ENCODE data around the gene ACTR1B.

The ACTR1B gene

GRCh38 chr2:97677480-97677879 is 13.6 kb upstream of the ACTR1B start:
- Histone ChIP-seq H3K36me3 (ENCODE audit: insufficient read depth, low read length) (no peaks in the 10 kb centered on the region), H3K79me2 (ENCODE audit: insufficient read depth, low read length) (no peaks in the 10 kb centered on the region), H4K20me1 (ENCODE audit: insufficient read depth, low read length) (no peaks in the 10 kb centered on the region), H3K9me3 (ENCODE audit: insufficient read depth, low read length, severe bottlenecking) (no peaks in the 10 kb centered on the region), H3K9ac (ENCODE audit: low read depth, low read length) (no peak overlapping the region), H3K4me3 (ENCODE audit: low read depth in 1 of 2, low read length in 2 of 2) (no peak overlapping the region), H3K4me1 (ENCODE audit: insufficient read depth, low read length) (no peaks in the 10 kb centered on the region), H3K27me3 (ENCODE audit: insufficient read depth, low read length, poor library complexity) (no peaks in the 10 kb centered on the region), H3K27ac (ENCODE audit: low read length) (no peak overlapping the region), H2AFZ (ENCODE audit: low read depth, low read length) (no peak overlapping the region), H3K4me2 (ENCODE audit: insufficient read depth, low read length) (no peak overlapping the region)
- ATAC-seq (ENCODE audit: insufficient read depth, low read depth): no peak
- no peak for DNase-seq
- TF ChIP-seq EZH2 (IDR thresholded peaks at IDR 0.05; ENCODE audit: borderline replicate concordance, low read depth, low read length, severe bottlenecking): no peak
- TF ChIP-seq CTCF (IDR thresholded peaks at IDR 0.05; ENCODE audit: borderline replicate concordance, extremely low read depth, low read length, poor library complexity, severe bottlenecking): no peak

GRCh38 chr2:97676620-97677019 is 12.8 kb upstream of the ACTR1B start:
- Histone ChIP-seq H3K27ac (ENCODE audit: low read length) (no peak overlapping the region), H3K9ac (ENCODE audit: low read depth, low read length) (no peak overlapping the region), H3K9me3 (ENCODE audit: insufficient read depth, low read length, severe bottlenecking) (no peaks in the 10 kb centered on the region), H3K36me3 (ENCODE audit: insufficient read depth, low read length) (no peaks in the 10 kb centered on the region), H2AFZ (ENCODE audit: low read depth, low read length) (no peak overlapping the region), H3K4me1 (ENCODE audit: insufficient read depth, low read length) (no peaks in the 10 kb centered on the region), H3K27me3 (ENCODE audit: insufficient read depth, low read length, poor library complexity) (no peaks in the 10 kb centered on the region), H3K79me2 (ENCODE audit: insufficient read depth, low read length) (no peaks in the 10 kb centered on the region), H3K4me3 (ENCODE audit: low read depth in 1 of 2, low read length in 2 of 2) (no peak overlapping the region), H3K4me2 (ENCODE audit: insufficient read depth, low read length) (no peak overlapping the region), H4K20me1 (ENCODE audit: insufficient read depth, low read length) (no peaks in the 10 kb centered on the region)
- no peak for TF ChIP-seq EZH2 (IDR thresholded peaks at IDR 0.05; ENCODE audit: borderline replicate concordance, low read depth, low read length, severe bottlenecking)
- TF ChIP-seq CTCF (IDR thresholded peaks at IDR 0.05; ENCODE audit: borderline replicate concordance, extremely low read depth, low read length, poor library complexity, severe bottlenecking): no peak
- no peak for DNase-seq
- no peak for ATAC-seq (ENCODE audit: insufficient read depth, low read depth)

GRCh38 chr2:97675430-97676113 is 11.7 kb upstream of the ACTR1B start:
- ATAC-seq (ENCODE audit: insufficient read depth, low read depth): no peak

More at GRCh38 chr2:97675430-97676113, 11.7 kb upstream of the ACTR1B start:
- Histone ChIP-seq H3K79me2 (ENCODE audit: insufficient read depth, low read length) (no peaks in the 10 kb centered on the region), H3K27me3 (ENCODE audit: insufficient read depth, low read length, poor library complexity) (no peaks in the 10 kb centered on the region), H4K20me1 (ENCODE audit: insufficient read depth, low read length) (no peaks in the 10 kb centered on the region), H3K4me1 (ENCODE audit: insufficient read depth, low read length) (no peaks in the 10 kb centered on the region), H3K4me2 (ENCODE audit: insufficient read depth, low read length) (no peak overlapping the region), H3K36me3 (ENCODE audit: insufficient read depth, low read length) (no peaks in the 10 kb centered on the region), H2AFZ (ENCODE audit: low read depth, low read length) (no peak overlapping the region), H3K27ac (ENCODE audit: low read length) (no peak overlapping the region), H3K4me3 (ENCODE audit: low read depth in 1 of 2, low read length in 2 of 2) (no peak overlapping the region), H3K9me3 (ENCODE audit: insufficient read depth, low read length, severe bottlenecking) (no peaks in the 10 kb centered on the region), H3K9ac (ENCODE audit: low read depth, low read length) (no peak overlapping the region)
- no peak for DNase-seq
- TF ChIP-seq EZH2 (IDR thresholded peaks at IDR 0.05; ENCODE audit: borderline replicate concordance, low read depth, low read length, severe bottlenecking): no peak
- TF ChIP-seq CTCF (IDR thresholded peaks at IDR 0.05; ENCODE audit: borderline replicate concordance, extremely low read depth, low read length, poor library complexity, severe bottlenecking): no peak

All from DND-41 (cell line).